PC-3 (cell line): ENCODE measurements around the gene ADAMTSL3. TPM values are rescaled to one million over a fixed set of nuclear protein-coding genes. Genes with fewer than 3 reads are reported as not detected.
"Not testable (repeated sequence)": the region's sequence is repeated elsewhere in the genome, so short reads cannot be mapped to it uniquely, and the experiment has no call there.

Source experiments
- ATAC-seq: fragments of 200-7000 bp; cut with Tn5 transposase; 2 replicates; pipeline ENCODE4 v1.9.1; 2020; ENCODE audit warnings: mild to moderate bottlenecking, moderate library complexity
- BruUV-seq: library from RNA; stranded (reverse); fragments of 400-500 nt; replicated peaks from 2 replicates; lab custom pipeline; 2021; lab: Mats Ljungman, UMichigan
- CTCF ChIA-PET: fragments of 300-600 bp; sonication (Branson Sonifier 250); formaldehyde crosslinking; loops from one replicate; lab custom pipeline; 2022; ENCODE audit warnings: antibody characterized with exemption; lab: Charles Lee
- POLR2A ChIA-PET: fragments of 300-600 bp; sonication (Branson Sonifier 250); formaldehyde crosslinking; loops from one replicate; lab custom pipeline; 2022; ENCODE audit warnings: antibody characterized with exemption; ENCODE audit not compliant: unreplicated experiment; lab: Charles Lee
- DNase-seq: peaks from one replicate; pipeline ENCODE4 v3.0.0-alpha.2; 2015
- H2AFZ ChIP-seq: fragments of 300-600 bp; sonication (generic); 2 replicates; pipeline ENCODE4 v1.6.0; 2016; ENCODE audit warnings: antibody characterized with exemption, low read length
- H3F3A ChIP-seq: fragments of 300-600 bp; sonication (generic); one replicate; pipeline ENCODE4 v1.6.0; 2017; ENCODE audit warnings: antibody characterized with exemption, low read length, control low read depth, mild to moderate bottlenecking; ENCODE audit not compliant: unreplicated experiment
- H3K27ac ChIP-seq: fragments of 300-600 bp; sonication (generic); 2 replicates; pipeline ENCODE4 v1.5.1; 2016; ENCODE audit warnings: mild to moderate bottlenecking, low read length
- H3K27me3 ChIP-seq: fragments of 300-600 bp; sonication (generic); 2 replicates; pipeline ENCODE4 v1.6.1; 2016; ENCODE audit warnings: low read length, mixed read lengths
- H3K36me3 ChIP-seq: fragments of 300-600 bp; sonication (generic); 2 replicates; pipeline ENCODE4 v1.6.1; 2016; ENCODE audit warnings: low read depth, mixed run types, low read length, mixed read lengths
- H3K4me1 ChIP-seq: fragments of 300-600 bp; sonication (generic); 2 replicates; pipeline ENCODE4 v1.5.1; 2016; ENCODE audit warnings: low read length; ENCODE audit not compliant: insufficient read depth
- H3K4me2 ChIP-seq: fragments of 300-600 bp; sonication (generic); 2 replicates; pipeline ENCODE4 v1.6.0; 2016; ENCODE audit warnings: low read length
- H3K4me3 ChIP-seq: fragments of 300-600 bp; sonication (generic); 2 replicates; pipeline ENCODE4 v1.5.1; 2016; ENCODE audit warnings: mild to moderate bottlenecking, low read length, mixed read lengths
- H3K79me2 ChIP-seq: fragments of 300-600 bp; sonication (generic); 2 replicates; pipeline ENCODE4 v1.6.1; 2017; ENCODE audit warnings: low read length, mixed read lengths
- H3K9ac ChIP-seq: fragments of 300-600 bp; sonication (generic); 2 replicates; pipeline ENCODE4 v1.6.0; 2016; ENCODE audit warnings: mild to moderate bottlenecking, low read length
- H3K9me2 ChIP-seq: fragments of 300-600 bp; sonication (generic); replicated peaks from 2 replicates; pipeline ENCODE4 v1.6.1; 2016; ENCODE audit warnings: mixed run types, low read length, mixed read lengths
- H3K9me3 ChIP-seq: fragments of 300-600 bp; sonication (generic); 2 replicates; pipeline ENCODE4 v1.6.1; 2016; ENCODE audit warnings: low read length, mixed read lengths
- H4K20me1 ChIP-seq: fragments of 300-600 bp; sonication (generic); 2 replicates; pipeline ENCODE4 v1.6.1; 2016; ENCODE audit warnings: low read length, mixed read lengths
- CTCF ChIP-seq: fragments of 300-600 bp; sonication (generic); conservative IDR thresholded peaks from 2 replicates; pipeline ENCODE4 v1.5.1; 2017; ENCODE audit warnings: antibody characterized with exemption, low read depth, mild to moderate bottlenecking, low read length
- EZH2 ChIP-seq: fragments of 300-600 bp; sonication (generic); IDR thresholded peaks from one replicate; pipeline ENCODE4 v1.6.1; 2017; ENCODE audit warnings: antibody characterized with exemption, mild to moderate bottlenecking, low read length; ENCODE audit not compliant: unreplicated experiment
- EZH2phosphoT487 ChIP-seq: fragments of 300-600 bp; sonication (generic); IDR thresholded peaks from 2 replicates; pipeline ENCODE4 v1.6.1; 2018; ENCODE audit warnings: mild to moderate bottlenecking, antibody characterized with exemption, low read length, borderline replicate concordance
- intact Hi-C: fragments of 100-400 bp; cut with micrococcal nuclease; formaldehyde crosslinking; loops from 2 replicates; pipeline ENCODE4 v1.9.0; 2023
- total RNA-seq: library from RNA; depleted of rRNA; stranded (reverse); fragments of >200 nt; gene quantifications from 2 replicates; pipeline ENCODE4 v1.2.3, GENCODE V29; 2014; rRNA removed

ADAMTSL3 gene
- total RNA-seq, 1 experiment from 2014 or later, result 7.9 TPM

DNA sequence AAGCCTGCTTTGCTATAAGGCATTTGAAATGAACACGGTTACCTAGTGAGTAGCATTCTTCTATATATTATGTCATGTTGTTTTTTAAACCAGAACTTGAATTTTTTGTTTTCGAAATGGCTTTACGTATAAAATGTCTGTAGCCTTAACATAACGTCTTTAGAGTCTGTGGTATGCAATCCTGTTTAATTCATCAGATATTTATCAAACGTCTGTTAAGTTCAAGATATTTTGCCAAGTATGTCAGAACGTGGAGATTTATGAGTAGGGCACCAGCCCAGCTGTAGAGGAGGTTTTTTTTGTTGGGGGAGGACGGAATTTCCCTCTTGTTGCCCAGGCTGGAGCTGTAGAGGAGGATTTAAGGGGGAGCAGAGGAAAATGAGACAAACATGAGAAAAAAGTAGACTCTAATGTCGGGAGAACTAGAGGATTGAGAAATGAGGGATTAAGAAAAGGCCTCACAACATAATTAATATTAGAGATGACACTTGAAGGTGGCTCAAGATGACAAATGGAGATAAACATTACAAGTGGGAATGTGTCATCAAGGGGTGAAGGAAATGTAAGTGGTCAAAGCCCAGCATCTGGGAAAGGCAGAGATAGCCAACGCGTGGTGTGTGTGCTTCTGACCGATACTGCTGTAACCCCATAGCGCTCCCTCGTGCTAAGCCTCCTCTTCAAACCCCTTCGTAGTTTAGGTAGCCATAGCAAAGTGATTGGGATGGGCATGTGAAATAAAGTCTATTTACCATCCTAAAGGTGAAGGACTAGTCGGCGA is 427.7 kb downstream of the ADAMTSL3 start:
- peak overlapping the region; percentile 49 for H3K4me2 ChIP-seq
- no TSS peak for BruUV-seq
- H3K4me3 ChIP-seq, result no peak overlapping the region; the same call in 1 of the 2 replicates
- no peaks in the 10 kb centered on the region for H3F3A ChIP-seq
- H4K20me1 ChIP-seq, result no peaks in the 10 kb centered on the region
- intact Hi-C loops, result no loop called here
- no peak overlapping the region for H2AFZ ChIP-seq
- no peak overlapping the region for H3K9ac ChIP-seq
- POLR2A ChIA-PET, result no interaction called here
- H3K27ac ChIP-seq, result peak overlapping the region; percentile 48
- ATAC-seq (no peak), DNase-seq (peak; percentile 13)
- H3K36me3 ChIP-seq, result no peaks in the 10 kb centered on the region
- CTCF ChIA-PET, result no interaction called here
- peaks cover 39% of the 10 kb centered on the region for H3K4me1 ChIP-seq
- no peaks in the 10 kb centered on the region for H3K9me3 ChIP-seq
- H3K27me3 ChIP-seq, result no peaks in the 10 kb centered on the region
- no peaks in the 10 kb centered on the region for H3K79me2 ChIP-seq
- H3K9me2 ChIP-seq, result no peaks in the 10 kb centered on the region
- TF ChIP-seq EZH2, result no peak
- TF ChIP-seq CTCF, result no peak
- no peak for TF ChIP-seq EZH2phosphoT487

DNA sequence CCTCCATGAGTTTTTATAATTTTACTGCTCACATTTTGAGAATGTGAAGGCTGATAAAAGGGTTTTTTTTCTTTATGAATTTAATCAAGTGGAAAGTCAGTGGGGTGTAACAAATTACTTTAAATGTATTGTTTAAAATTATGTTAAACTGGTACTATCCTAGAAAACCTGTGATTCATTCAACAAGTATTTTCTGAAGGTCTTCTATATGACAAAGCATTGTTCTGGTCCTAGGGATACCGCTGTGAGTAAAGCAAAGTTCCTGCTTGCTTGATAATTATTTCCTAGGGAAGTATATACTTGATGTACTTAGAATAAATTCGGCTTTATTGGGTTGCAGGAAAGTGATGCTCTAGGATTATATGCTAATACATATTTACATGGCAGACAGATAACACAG is 428.8 kb downstream of the ADAMTSL3 start:
- H3K27ac ChIP-seq, result no peak overlapping the region
- H4K20me1 ChIP-seq, result no peaks in the 10 kb centered on the region
- no peak overlapping the region for H3K9ac ChIP-seq
- no peak overlapping the region for H3K4me3 ChIP-seq
- CTCF ChIA-PET, result no interaction called here
- TF ChIP-seq EZH2, result no peak
- no peak for TF ChIP-seq EZH2phosphoT487
- no peak for TF ChIP-seq CTCF
- no peak overlapping the region for H2AFZ ChIP-seq
- peak; percentile 56 for ATAC-seq
- DNase-seq, result peak; percentile 71
- H3K27me3 ChIP-seq, result no peaks in the 10 kb centered on the region
- no peaks in the 10 kb centered on the region for H3K36me3 ChIP-seq
- no peaks in the 10 kb centered on the region for H3K9me2 ChIP-seq
- no TSS peak for BruUV-seq
- no peaks in the 10 kb centered on the region for H3F3A ChIP-seq
- H3K79me2 ChIP-seq, result no peaks in the 10 kb centered on the region
- intact Hi-C loops, result no loop called here
- H3K4me1 ChIP-seq, result peaks cover 39% of the 10 kb centered on the region
- POLR2A ChIA-PET, result no interaction called here
- peak overlapping the region; percentile 49 for H3K4me2 ChIP-seq
- H3K9me3 ChIP-seq, result no peaks in the 10 kb centered on the region

DNA sequence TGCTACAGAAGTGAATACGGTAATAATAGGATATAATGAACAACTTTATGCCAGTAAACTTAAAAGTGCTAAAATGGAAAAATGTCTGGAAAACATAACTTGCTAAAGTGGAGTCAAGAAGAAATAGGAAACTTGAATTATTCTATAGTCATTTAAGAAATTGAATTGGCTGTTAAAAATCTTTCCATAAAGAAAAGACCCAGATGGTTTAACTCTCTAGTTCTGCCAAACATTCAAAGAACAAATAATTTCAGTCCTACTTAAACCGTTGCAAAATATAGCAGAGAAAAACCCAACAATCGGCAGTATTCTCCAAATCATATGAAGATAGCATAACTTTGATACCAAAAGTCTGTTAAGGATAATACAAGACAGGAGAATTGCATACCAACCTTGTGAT is 432.1 kb downstream of the ADAMTSL3 start:
- intact Hi-C loops, H3K27me3 ChIP-seq, H4K20me1 ChIP-seq, DNase-seq, CTCF ChIA-PET, BruUV-seq, POLR2A ChIA-PET, H3K9me2 ChIP-seq, H2AFZ ChIP-seq, H3K9me3 ChIP-seq, H3K4me2 ChIP-seq, H3K9ac ChIP-seq, H3K27ac ChIP-seq, H3F3A ChIP-seq, H3K4me3 ChIP-seq, H3K79me2 ChIP-seq, ATAC-seq, H3K36me3 ChIP-seq: not testable (repeated sequence)
- peaks cover 25% of the 10 kb centered on the region for H3K4me1 ChIP-seq

Other genes with a start within 250 kb of the ADAMTSL3 start
- 1.7 and 3.6 TPM in 2 replicates for gene SH3GL3, start 206.8 kb upstream of the ADAMTSL3 start, total RNA-seq